ENCODE data around the gene ODAD3. TPM values are rescaled to one million over a fixed set of nuclear protein-coding genes. Genes with fewer than 3 reads are reported as not detected.
A peak's percentile ranks its signal among the peaks of the same experiment; 100 is the strongest.

ODAD3 gene
- total and polyA plus RNA-seq, 2 of the 13 experiments (the other 11 are each of a cell fraction or from before 2014, with no cell fraction given) = 0.04 to 0.08 TPM

DNA sequence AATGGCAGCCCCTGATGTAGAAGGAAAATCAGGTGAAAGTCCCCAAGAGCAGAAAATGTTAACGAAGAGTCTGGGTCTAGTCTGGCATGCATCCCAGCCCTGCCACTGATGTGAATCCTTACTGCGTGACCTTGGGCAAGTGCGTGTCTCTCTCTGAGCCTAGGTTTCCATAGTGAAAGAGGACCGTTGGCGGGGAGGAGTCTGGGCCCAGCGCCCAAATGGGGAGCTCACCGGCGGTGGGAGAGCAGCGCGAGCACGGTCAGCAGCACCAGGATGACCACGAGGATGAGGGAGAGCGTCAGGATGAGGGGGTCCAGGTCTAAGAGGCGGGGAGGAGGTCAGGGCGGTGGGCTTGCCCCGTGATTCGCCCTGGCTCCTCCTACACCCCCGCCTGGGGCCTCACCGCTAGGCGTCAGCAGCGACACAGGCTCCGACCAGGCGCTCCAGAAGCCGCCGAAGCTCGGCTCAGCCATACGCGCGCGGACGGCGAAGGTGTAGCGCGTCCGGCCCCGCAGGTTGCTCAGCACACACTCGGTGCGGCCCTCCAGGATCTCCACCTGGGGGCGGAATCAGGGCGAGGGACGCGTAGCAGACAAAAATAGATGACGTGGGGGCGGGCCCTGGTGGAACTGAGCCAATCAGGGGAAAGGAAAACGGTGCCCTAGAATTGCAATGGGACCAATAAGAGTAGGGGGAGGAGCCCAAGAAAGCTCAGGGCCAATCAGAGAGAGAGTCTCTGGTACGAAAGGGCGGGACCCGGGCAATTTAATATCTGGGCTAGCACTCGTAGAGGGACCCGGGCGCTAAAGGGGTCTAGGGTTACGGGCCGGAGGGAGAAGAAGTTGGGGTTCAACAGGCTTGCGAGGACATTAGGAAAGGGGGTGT is 54.0 kb downstream of the ODAD3 start (continued):
- TF ChIP-seq, protein P1, sequence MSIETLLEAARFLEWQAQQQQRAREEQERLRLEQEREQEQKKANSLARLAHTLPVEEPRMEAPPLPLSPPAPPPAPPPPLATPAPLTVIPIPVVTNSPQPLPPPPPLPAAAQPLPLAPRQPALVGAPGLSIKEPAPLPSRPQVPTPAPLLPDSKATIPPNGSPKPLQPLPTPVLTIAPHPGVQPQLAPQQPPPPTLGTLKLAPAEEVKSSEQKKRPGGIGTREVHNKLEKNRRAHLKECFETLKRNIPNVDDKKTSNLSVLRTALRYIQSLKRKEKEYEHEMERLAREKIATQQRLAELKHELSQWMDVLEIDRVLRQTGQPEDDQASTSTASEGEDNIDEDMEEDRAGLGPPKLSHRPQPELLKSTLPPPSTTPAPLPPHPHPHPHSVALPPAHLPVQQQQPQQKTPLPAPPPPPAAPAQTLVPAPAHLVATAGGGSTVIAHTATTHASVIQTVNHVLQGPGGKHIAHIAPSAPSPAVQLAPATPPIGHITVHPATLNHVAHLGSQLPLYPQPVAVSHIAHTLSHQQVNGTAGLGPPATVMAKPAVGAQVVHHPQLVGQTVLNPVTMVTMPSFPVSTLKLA (IDR thresholded peaks at IDR 0.05) = no peak
- TF ChIP-seq PAWR (CRISPR knock-in tag; IDR thresholded peaks at IDR 0.05; ENCODE audit: borderline replicate concordance) = no peak
- no peak for TF ChIP-seq ZC3H13 (CRISPR knock-in tag; IDR thresholded peaks at IDR 0.05)
- no peak for TF ChIP-seq ZNF850 (CRISPR knock-in tag; conservative IDR thresholded peaks at IDR 0.05)
- no peak for TF ChIP-seq SRSF4 (IDR thresholded peaks at IDR 0.05; ENCODE audit: low read depth, low read length, poor library complexity, severe bottlenecking)
- TF ChIP-seq NAIF1 (CRISPR knock-in tag; IDR thresholded peaks at IDR 0.05; ENCODE audit: borderline replicate concordance) = peak; percentile 70; the same call in 1 of the 2 replicates
- TF ChIP-seq CENPX (CRISPR knock-in tag; IDR thresholded peaks at IDR 0.05) = no peak
- TF ChIP-seq, protein P2, sequence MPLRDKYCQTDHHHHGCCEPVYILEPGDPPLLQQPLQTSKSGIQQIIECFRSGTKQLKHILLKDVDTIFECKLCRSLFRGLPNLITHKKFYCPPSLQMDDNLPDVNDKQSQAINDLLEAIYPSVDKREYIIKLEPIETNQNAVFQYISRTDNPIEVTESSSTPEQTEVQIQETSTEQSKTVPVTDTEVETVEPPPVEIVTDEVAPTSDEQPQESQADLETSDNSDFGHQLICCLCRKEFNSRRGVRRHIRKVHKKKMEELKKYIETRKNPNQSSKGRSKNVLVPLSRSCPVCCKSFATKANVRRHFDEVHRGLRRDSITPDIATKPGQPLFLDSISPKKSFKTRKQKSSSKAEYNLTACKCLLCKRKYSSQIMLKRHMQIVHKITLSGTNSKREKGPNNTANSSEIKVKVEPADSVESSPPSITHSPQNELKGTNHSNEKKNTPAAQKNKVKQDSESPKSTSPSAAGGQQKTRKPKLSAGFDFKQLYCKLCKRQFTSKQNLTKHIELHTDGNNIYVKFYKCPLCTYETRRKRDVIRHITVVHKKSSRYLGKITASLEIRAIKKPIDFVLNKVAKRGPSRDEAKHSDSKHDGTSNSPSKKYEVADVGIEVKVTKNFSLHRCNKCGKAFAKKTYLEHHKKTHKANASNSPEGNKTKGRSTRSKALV (CRISPR knock-in tag; IDR thresholded peaks at IDR 0.05) = no peak
- TF ChIP-seq REPIN1 (CRISPR knock-in tag; IDR thresholded peaks at IDR 0.05; ENCODE audit: borderline replicate concordance, low read depth) = peak; percentile 86; the same call in 1 of the 2 replicates
- TF ChIP-seq, protein P3, sequence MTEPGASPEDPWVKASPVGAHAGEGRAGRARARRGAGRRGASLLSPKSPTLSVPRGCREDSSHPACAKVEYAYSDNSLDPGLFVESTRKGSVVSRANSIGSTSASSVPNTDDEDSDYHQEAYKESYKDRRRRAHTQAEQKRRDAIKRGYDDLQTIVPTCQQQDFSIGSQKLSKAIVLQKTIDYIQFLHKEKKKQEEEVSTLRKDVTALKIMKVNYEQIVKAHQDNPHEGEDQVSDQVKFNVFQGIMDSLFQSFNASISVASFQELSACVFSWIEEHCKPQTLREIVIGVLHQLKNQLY (CRISPR knock-in tag; IDR thresholded peaks at IDR 0.05) = no peak
- TF ChIP-seq ZNF543 (CRISPR knock-in tag; IDR thresholded peaks at IDR 0.05) = no peak
- TF ChIP-seq ZNF10 (CRISPR knock-in tag; IDR thresholded peaks at IDR 0.05; ENCODE audit: borderline replicate concordance, low read depth) = no peak
- TF ChIP-seq ZNF441 (CRISPR knock-in tag; IDR thresholded peaks at IDR 0.05; ENCODE audit: borderline replicate concordance) = peak; percentile 71; the same call in 1 of the 2 replicates
- TF ChIP-seq, protein P4, sequence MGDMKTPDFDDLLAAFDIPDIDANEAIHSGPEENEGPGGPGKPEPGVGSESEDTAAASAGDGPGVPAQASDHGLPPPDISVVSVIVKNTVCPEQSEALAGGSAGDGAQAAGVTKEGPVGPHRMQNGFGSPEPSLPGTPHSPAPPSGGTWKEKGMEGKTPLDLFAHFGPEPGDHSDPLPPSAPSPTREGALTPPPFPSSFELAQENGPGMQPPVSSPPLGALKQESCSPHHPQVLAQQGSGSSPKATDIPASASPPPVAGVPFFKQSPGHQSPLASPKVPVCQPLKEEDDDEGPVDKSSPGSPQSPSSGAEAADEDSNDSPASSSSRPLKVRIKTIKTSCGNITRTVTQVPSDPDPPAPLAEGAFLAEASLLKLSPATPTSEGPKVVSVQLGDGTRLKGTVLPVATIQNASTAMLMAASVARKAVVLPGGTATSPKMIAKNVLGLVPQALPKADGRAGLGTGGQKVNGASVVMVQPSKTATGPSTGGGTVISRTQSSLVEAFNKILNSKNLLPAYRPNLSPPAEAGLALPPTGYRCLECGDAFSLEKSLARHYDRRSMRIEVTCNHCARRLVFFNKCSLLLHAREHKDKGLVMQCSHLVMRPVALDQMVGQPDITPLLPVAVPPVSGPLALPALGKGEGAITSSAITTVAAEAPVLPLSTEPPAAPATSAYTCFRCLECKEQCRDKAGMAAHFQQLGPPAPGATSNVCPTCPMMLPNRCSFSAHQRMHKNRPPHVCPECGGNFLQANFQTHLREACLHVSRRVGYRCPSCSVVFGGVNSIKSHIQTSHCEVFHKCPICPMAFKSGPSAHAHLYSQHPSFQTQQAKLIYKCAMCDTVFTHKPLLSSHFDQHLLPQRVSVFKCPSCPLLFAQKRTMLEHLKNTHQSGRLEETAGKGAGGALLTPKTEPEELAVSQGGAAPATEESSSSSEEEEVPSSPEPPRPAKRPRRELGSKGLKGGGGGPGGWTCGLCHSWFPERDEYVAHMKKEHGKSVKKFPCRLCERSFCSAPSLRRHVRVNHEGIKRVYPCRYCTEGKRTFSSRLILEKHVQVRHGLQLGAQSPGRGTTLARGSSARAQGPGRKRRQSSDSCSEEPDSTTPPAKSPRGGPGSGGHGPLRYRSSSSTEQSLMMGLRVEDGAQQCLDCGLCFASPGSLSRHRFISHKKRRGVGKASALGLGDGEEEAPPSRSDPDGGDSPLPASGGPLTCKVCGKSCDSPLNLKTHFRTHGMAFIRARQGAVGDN (CRISPR knock-in tag; IDR thresholded peaks at IDR 0.05) = peak; percentile 90
- no peak for TF ChIP-seq ZNF703 (CRISPR knock-in tag; IDR thresholded peaks at IDR 0.05; ENCODE audit: borderline replicate concordance)
- TF ChIP-seq, protein P5, sequence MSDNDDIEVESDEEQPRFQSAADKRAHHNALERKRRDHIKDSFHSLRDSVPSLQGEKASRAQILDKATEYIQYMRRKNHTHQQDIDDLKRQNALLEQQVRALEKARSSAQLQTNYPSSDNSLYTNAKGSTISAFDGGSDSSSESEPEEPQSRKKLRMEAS (IDR thresholded peaks at IDR 0.05) = peak; percentile 89
- TF ChIP-seq ZNF790 (CRISPR knock-in tag; IDR thresholded peaks at IDR 0.05; ENCODE audit: borderline replicate concordance) = no peak
- no peak for TF ChIP-seq NKX3-1 (CRISPR knock-in tag; IDR thresholded peaks at IDR 0.05)
- 0 out of 2 replicates have a peak, but pooled peaks have one; percentile 30 for TF ChIP-seq ZNF766 (CRISPR knock-in tag; IDR thresholded peaks at IDR 0.05; ENCODE audit: borderline replicate concordance)
- TF ChIP-seq ATF7-NPFF (CRISPR knock-in tag; IDR thresholded peaks at IDR 0.05; ENCODE audit: low read depth) = no peak; the same call in 1 of the 2 replicates
